NCI-H1105 treated with DMSO at 0.1 percent for 48 hours (cell line): ENCODE measurements around the gene CIAPIN1.

Experiments
- DNase-seq: peaks from one replicate; lab custom pipeline; 2025; lab: John Stamatoyannopoulos, UW

CIAPIN1 gene

GRCh38 chr16:57382535-57383275 is 64.5 kb downstream of the CIAPIN1 start:
- no peak for DNase-seq

- no peak for DNase-seq
Observed at GRCh38 chr16:57381791-57382534, 65.2 kb downstream of the CIAPIN1 start.

- DNase-seq = no peak
Observed at GRCh38 chr16:57380671-57381462, 66.3 kb downstream of the CIAPIN1 start.

- no peak for DNase-seq
Observed at GRCh38 chr16:57379579-57379978, 67.6 kb downstream of the CIAPIN1 start.
